GM12892 (cell line): ENCODE measurements around the gene ALDOB. TPM values are rescaled to one million over a fixed set of nuclear protein-coding genes. Genes with fewer than 3 reads are reported as not detected.

ENCODE experiments used
- DNase-seq: peaks from one replicate; pipeline ENCODE4 v3.0.0; 2011; ENCODE audit not compliant: insufficient read length
- FAIRE-seq: peaks from 2 replicates; lab custom pipeline; 2011; peaks lifted over from hg19 to GRCh38; lab: Jason Lieb, UNC
- POLR2A ChIP-seq: IDR thresholded peaks from 2 replicates; pipeline ENCODE4 v1.6.1; 2011; ENCODE audit warnings: low read depth, low read length, control low read depth
- POLR2AphosphoS5 ChIP-seq: IDR thresholded peaks from 2 replicates; pipeline ENCODE4 v1.6.1; 2011; ENCODE audit warnings: low read depth, low read length, control low read depth
- TAF1 ChIP-seq: IDR thresholded peaks from 2 replicates; pipeline ENCODE4 v1.6.1; 2011; ENCODE audit warnings: low read depth, mild to moderate bottlenecking, control low read depth, low read length, borderline replicate concordance
- polyA plus RNA-seq: library from polyadenylated mRNA; unstranded; fragments of >200 nt; gene quantifications from one replicate; pipeline ENCODE4 v1.2.1, GENCODE V29; 2012; ENCODE audit warnings: missing spikeins, inconsistent platforms; ENCODE audit not compliant: missing spikeins

Gene ALDOB
- polyA plus RNA-seq = not detected

DNA sequence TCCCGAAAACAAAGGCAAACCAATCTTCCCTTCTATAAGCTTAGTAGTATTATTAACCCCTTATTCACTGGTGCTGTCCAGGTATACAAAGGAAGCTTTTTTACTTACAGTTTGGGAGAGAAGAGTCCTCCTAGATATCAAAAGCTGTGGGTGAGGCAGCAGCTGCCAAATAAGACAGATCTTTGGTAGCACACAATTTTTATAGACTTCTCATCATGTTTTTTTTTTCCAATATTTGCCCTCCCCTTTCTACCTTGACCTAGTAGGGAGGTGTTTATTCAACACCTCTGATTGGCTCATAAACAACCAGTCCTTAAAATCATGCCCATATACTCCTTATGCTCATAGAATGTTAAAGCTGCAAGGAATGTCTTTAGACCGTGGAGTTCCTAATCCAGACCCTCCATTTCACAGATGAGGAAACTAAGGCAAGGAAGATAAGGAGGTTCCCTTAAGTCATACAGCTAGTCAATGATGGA lies at the start of gene ALDOB:
ALDOB (minus strand) TSS at position 174 of the 479 bp plus-strand sequence. CDS start 4,887 bp downstream, outside the sequence.
- FAIRE-seq (no peak), DNase-seq (no peak)
- no peak for TF ChIP-seq TAF1
- TF ChIP-seq POLR2AphosphoS5 = no peak
- TF ChIP-seq POLR2A = no peak

DNA sequence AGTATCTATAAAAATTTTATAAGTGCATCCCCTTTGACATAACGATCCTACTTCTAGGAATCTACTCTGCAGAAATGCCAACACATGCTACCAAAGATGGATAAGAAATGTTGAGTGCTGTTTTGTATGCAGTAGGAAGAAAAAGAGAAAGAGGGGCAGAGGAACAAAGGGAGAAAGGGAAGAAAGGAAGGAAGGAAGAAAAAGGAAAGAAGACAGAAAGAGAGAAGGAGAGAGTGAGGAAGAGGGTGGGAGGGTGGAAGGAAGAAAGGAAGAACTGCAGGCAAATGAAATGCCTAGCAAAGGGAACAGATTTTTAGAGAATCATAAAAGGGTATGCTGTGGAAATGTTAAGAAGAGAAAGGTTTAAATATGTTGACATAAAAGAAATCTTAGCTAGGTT lies 48.5 kb upstream of the ALDOB start:
- no peak for TF ChIP-seq TAF1
- TF ChIP-seq POLR2AphosphoS5 = no peak
- no peak for TF ChIP-seq POLR2A
- DNase-seq (no peak), FAIRE-seq (no peak)

DNA sequence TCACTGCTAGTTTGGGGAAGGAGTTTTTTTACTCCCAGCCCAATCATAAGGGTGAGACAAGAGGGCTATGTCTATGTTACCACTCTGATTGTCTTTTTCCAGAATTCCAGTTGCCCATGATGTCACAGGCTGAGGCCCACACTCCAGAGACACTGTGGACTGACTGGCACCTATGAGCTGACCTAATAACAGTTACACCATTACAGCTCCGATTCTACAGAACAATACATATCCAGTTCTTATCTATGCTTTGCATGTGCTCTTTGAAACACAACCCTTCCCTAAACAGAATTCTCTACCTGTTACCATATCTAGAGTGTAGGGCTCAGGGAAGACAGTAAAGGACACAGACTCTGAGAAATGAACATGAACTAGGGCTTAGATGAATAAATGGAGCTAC lies 45.7 kb upstream of the ALDOB start:
- FAIRE-seq = no peak

DNA sequence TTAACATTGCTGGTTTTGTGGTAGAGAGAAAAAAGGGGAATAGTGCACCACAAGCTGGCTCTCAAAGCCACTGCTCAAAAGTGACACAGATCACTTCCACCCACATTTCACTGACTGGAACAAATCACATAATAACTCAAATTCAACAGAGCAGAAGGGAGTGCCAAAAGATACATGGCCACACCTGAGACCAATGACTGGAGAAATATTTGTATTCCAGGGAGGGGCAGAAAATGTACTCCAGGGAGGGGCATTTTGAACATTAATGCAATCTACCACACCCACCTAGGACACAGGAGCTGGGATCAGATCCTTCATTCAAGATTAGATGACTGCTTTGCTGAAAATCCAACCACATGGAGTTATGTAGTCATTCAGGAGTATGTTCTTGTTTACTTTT lies 44.8 kb upstream of the ALDOB start:
- no peak for FAIRE-seq
- DNase-seq = no peak
- TF ChIP-seq POLR2AphosphoS5 (no peak), TAF1 (no peak), POLR2A (no peak)

More for the DNA sequence above, 45.7 kb upstream of the ALDOB start:
- TF ChIP-seq POLR2AphosphoS5 (no peak), TAF1 (no peak), POLR2A (no peak)
- DNase-seq = no peak

DNA sequence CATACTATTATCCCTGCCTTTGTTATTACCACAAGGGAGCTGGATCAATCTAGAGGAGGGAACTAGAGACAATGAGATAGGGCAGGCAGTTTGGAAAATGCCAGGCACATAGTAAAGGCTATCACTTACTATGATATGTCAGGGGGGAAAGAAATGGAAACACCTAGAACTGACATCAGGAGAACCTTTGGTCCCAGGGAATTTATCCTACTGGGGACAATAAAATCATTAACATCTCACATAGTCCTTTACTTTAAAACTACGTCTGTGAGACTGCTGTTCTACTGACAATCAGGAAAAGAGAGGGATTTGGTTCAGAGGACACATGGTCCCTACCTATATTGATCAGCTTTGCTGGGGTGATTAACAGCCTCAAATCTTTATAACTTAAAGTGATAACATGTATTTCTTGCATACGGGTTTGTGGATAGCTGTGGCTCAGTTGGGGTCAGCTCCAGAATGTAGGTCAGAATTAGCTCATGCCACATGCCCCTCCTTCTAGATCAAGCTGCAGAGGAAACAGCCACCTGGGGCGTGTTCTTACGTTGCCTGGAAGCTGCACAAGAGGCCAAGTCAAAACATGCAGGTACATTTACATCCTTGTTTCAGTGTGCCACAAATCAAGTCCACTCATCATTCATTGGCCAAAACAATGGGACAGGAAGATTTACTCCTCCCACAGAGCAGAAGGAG lies 43.9 kb upstream of the ALDOB start:
- DNase-seq (no peak), FAIRE-seq (no peak)
- TF ChIP-seq TAF1 (no peak), POLR2AphosphoS5 (no peak), POLR2A (no peak)

DNA sequence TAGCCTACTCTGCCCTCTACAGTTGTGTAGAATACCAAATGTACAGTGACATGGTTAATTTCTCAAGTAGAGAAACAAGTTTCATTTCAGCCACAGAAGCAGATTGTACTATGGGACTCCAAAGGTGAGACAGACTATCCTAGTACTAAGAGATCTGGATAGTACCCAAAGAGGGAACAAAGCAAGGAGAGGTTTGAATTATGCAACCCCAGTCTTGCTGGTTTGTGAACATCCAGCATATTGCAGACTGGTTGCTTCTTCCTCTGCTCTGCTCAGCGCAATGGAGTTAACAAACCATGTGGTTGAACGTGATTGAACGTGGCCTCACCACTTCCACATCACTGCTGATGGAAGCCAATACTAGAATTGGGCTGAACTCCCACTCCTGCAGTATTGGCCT lies 43.3 kb upstream of the ALDOB start:
- DNase-seq = no peak
- TF ChIP-seq POLR2A (no peak), TAF1 (no peak), POLR2AphosphoS5 (no peak)
- no peak for FAIRE-seq

DNA sequence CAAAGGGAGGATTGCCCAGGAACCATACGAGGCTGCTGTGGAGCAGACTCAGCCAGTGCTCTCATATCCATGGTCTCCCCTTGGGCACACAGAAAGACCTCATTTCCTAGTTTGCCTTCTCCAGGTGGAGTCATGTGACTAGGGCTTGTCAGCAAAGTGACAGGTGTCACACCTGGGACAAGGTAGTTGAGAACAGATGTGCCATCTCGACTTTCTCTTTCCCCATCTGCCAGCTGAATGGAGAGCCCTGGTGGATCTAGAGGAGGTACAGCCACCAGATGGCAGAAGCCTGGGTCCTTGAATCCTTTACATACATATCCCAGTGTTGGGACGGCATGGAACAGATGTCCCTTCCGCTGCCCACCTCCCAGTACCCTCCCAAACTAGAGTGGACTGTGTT lies 42.9 kb upstream of the ALDOB start:
- FAIRE-seq (no peak), DNase-seq (no peak)
- TF ChIP-seq POLR2A (no peak), TAF1 (no peak), POLR2AphosphoS5 (no peak)

DNA sequence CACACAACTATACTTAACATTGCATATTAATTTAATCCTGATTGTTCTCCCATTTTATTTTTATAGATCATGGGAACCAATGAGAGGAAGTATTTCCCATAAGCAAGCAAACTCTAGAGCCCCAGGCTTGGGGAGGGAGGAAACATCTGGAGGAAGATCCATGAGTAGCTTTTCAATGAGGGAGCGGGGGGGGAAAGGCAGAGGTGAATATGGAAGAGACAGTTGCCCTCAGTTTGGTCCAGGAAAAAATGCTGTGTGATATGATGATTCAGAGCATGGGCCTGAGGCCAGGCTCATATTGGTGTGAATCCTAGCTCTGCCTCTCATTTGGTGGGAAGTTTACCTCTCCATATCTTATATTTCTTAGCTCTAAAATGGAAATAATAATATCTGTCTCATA lies 42.2 kb upstream of the ALDOB start:
- no peak for DNase-seq
- no peak for TF ChIP-seq TAF1
- no peak for TF ChIP-seq POLR2AphosphoS5
- no peak for TF ChIP-seq POLR2A
- FAIRE-seq = no peak

DNA sequence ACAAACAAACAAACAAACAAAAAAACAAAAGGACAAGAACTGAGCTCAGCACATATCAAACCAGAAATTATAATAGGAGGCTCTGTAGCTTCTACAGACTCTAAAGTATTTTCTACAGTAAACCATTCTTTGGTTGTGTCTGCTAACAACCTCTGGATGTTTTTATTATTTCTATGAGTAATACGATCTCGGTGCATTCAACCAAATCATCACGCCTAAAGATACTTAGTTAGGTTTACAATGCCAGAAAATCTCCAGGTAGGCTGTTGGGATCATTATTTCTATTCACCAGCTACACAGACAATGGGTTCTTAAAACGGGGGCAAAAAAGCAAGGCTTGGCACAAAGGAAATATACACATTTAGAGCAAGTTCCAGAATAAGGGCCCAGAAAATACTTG lies 41.6 kb upstream of the ALDOB start:
- FAIRE-seq (no peak), DNase-seq (no peak)
- TF ChIP-seq POLR2A (no peak), TAF1 (no peak), POLR2AphosphoS5 (no peak)

DNA sequence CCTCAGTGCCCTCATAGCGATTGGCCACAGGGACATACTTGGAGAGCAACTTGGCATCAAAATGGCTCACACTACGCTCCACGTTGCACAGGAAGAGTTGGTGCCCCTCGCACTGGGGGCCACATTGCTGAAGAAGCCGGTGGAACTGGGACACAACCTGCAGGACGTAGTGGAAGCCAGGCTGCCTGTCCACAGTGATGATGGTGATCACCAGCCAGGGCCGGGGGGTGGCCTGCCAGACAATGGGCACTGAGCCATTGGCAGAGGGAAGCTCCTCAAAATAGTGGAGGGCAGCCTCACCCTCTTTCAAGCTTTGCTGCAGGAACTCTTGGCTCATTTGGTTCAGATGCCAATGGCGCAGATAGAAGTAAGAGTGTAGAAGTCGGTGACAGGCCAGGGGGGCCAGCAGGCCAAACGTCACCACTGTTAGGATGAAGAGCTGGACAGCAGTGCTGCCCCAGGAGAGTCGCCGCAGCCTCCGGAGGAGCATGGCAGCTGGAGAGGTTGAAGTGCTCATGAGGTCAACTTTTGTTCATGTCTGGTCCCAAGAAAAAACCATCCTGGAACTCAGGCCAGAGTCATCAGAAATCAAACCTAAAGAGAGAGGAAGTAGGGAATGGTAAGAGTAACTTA lies 41.1 kb upstream of the ALDOB start:
- FAIRE-seq (no peak), DNase-seq (no peak)
- no peak for TF ChIP-seq POLR2AphosphoS5
- no peak for TF ChIP-seq TAF1
- no peak for TF ChIP-seq POLR2A

DNA sequence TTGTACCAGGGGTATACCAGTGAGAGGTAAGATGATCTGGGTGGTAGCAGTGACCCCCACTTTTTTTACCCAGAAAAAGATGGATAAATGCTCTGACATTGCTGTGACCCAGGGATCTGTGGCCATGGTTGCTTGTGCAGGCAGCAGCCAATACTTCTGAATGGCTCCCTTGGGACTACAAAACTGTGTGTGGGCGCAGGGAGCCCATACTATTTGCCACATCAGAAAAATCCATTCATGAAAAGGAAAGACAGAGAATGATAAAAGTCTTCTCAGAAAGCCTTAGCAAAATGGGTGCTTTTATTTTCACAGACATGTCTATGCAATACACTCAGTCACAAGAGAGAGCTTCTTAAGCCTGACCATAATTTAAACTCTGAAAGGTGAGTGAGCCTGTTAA lies 37.3 kb upstream of the ALDOB start:
- no peak for TF ChIP-seq POLR2AphosphoS5
- TF ChIP-seq POLR2A = no peak
- TF ChIP-seq TAF1 = no peak
- DNase-seq (no peak), FAIRE-seq (no peak)

DNA sequence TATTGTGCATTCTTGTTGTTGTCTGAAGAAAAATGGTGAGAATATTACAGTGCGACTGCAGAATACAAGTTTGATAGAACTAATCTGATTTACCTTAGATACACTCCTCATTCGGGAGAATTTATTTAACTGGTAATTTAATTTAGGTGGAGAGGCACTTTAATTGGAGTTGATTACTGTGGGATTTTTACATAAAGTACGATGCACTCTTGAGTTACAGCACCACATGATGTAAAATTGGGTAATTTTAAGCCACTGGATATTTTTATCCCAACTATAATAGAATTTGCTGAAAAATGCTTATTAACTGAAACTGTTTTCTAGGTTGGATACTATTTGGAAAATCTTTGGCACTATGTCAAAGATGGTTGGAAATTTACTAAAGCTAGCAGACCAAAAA lies 35.4 kb upstream of the ALDOB start:
- no peak for DNase-seq
- no peak for TF ChIP-seq TAF1
- no peak for TF ChIP-seq POLR2A
- no peak for TF ChIP-seq POLR2AphosphoS5
- no peak for FAIRE-seq

DNA sequence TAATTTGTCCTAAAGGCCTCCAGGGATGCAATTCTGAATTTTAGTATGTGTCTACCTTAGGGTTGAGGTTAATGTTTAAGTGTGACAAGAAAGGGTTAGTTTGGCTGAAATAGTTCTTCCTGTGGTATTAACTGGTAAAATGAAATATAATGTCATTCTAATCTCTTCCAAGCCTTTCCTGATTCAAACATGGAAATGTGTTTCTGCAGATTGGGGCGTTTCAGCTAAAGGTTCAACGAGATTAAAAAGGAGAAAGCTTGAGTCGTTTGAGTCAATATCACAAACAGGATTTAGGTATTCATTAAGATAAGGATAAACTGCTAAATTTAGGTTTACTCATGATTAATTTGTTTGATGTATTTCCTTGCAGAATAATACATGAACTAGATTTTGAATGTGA lies 34.4 kb upstream of the ALDOB start:
- no peak for FAIRE-seq
- DNase-seq = no peak
- no peak for TF ChIP-seq POLR2A
- no peak for TF ChIP-seq TAF1
- no peak for TF ChIP-seq POLR2AphosphoS5
